Measurements from ENCODE around the gene KCNH1.

The KCNH1 gene

GRCh38 chr1:210918893-210919292, 215.1 kb downstream of the KCNH1 start:
- DNase-seq (ENCODE audit: low spot score): no peak

- DNase-seq (ENCODE audit: low spot score): no peak
Observed at GRCh38 chr1:210917560-210918169, 216.3 kb downstream of the KCNH1 start.

DNA sequence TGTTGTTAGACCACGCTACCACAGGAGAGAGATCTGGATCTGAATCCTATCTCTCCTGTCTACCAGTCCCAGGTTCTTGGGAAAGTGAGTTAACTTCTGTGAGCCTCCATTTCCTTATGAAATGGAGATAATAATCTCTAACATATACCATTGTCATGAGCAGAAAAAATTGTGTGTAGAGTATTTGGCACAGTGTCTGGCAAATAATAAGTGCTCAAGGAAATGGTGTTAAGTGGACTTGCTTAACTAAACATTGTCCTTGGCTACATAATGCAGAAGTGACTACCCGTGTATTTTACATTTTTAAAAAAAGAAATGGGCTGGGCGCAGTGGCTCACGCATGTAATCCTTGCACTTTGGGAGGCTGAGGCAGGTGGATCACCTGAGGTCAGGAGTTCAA, 217.4 kb downstream of the KCNH1 start:
- DNase-seq (ENCODE audit: low spot score): no peak

DNA sequence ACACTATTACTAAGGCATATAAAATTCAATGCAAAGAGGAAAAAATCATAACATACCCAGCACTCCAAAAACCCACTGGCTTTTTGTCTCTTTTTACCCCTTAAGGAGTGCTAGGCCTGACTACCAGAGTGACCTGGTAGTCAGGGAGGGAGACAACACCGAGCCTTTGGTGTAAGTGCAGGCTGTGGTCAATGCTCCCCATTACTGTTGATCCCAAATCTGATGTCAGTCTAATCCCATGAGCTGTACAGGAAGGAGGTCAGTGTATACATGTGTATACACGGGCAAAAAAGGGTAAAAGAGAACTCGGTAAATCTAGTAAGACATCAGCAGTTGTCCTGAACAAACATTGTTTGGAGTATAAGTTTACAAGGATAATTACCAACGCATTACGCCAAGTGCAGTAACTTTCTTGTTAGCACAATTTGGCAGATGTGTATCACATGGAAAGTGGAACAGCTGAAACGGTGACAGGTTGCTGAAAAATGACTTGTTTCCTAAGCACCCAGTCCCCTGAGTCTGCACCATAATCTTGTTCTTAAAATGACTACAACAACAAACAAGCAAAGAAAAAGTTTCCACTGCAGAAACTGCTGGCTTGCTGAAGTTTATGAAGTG, 217.9 kb downstream of the KCNH1 start:
- no peak for DNase-seq (ENCODE audit: low spot score)

DNA sequence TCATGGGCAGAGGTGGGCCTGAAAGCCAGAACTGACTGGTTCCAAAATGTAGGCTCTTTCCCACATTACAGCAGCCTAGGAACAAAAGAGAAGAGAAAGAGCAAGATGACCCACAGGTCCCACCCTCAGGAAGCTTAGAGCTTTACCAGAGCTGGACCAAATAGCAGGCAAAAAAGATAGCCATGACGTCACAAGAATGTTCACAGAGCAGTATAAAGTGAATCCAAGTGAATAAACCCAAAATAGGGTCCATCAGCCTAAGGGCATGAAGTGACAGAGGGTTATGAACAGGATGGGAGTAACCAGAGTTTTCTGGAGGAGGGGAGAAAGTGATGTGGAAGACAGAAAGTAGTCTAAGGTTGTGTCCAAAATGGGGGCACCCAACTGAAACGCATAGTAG, 221.2 kb downstream of the KCNH1 start:
- no peak for DNase-seq (ENCODE audit: low spot score)

- no peak for DNase-seq (ENCODE audit: low spot score)
Observed at GRCh38 chr1:210910020-210910575, 223.8 kb downstream of the KCNH1 start.

- DNase-seq (ENCODE audit: low spot score): no peak
Observed at GRCh38 chr1:210908791-210909190, 225.2 kb downstream of the KCNH1 start.

GRCh38 chr1:210908257-210908656, 225.7 kb downstream of the KCNH1 start:
- no peak for DNase-seq (ENCODE audit: low spot score)

- no peak for DNase-seq (ENCODE audit: low spot score)
Observed at GRCh38 chr1:210907251-210907805, 226.6 kb downstream of the KCNH1 start.

- no peak for DNase-seq (ENCODE audit: low spot score)
Observed at GRCh38 chr1:210905944-210906453, 227.9 kb downstream of the KCNH1 start.

GRCh38 chr1:210905365-210905904, 228.5 kb downstream of the KCNH1 start:
- no peak for DNase-seq (ENCODE audit: low spot score)

DNA sequence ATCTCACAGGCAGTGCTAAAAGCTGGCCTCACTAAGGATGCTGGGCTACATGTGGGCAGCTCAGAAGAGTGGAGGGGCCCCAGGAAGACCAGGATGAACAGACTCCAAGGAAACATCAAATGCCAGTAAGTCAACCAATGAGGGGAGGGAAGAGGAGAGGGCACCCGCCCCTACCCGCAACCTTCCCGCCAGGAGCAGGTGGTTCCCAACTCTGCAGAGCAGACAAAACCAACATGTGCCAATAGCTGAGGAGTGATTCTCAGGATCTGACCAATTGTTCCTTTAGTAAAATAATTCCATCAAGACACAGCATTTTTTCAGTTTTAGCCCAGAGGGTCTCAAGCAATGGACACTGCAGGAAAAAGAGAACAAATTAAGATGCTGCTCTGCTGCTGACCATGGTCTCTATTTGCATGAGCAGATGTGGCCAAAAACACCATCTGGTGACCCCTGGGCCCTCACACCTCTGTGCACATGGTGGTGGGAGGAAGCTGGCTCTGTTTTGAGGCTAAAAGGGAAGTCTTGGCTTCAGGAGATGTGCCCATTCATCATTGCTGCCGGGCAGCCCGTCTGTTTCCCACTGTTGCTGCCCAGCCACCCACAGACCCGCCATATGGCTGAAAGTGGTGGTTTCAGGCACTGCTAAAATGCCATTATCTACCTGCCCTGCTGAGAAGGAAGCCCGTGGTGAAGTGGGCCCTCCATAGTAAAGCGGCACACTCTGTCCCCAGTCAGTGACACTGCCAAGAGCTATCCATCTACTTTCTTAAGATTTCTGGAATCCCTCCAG, 231.8 kb downstream of the KCNH1 start:
- no peak for DNase-seq (ENCODE audit: low spot score)

DNA sequence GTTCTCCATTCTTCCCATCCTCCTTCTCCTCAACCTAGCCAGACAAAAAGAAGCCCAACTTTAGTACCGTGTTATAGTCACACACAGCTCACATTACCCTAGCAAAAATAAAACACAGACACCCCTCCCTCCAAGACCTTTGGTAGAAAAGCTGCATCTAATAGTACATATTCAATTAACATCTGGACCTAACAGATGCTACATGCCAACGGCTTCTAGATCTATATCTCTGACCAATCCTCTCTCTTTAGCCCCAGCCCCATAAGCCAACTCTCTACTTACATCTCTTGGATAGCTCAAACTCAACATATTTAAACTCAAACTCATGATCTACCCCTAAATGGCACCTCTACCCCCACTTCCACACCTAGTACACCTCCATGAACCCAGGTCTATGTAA, 233.1 kb downstream of the KCNH1 start:
- DNase-seq (ENCODE audit: low spot score): no peak

GRCh38 chr1:210900079-210900478, 233.9 kb downstream of the KCNH1 start:
- no peak for DNase-seq (ENCODE audit: low spot score)

DNA sequence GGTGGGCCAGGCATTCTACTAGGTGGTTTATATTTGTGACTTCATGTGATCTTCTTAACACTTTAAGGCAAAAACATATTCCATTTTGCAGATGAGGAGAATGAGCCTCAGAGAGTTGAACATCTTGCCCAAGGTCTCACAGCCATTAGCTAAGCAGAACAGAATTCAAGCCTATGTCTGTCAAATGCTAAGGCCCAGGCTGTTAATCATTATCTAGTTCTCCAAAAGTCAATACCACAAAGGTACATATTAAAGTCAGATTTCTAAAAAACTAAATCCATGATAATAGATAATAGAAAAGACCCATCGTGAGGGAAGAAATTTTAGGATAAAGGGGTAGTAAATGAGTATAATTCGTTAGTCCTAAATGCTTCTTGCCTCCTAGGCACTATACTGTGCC, 234.3 kb downstream of the KCNH1 start:
- no peak for DNase-seq (ENCODE audit: low spot score)

DNA sequence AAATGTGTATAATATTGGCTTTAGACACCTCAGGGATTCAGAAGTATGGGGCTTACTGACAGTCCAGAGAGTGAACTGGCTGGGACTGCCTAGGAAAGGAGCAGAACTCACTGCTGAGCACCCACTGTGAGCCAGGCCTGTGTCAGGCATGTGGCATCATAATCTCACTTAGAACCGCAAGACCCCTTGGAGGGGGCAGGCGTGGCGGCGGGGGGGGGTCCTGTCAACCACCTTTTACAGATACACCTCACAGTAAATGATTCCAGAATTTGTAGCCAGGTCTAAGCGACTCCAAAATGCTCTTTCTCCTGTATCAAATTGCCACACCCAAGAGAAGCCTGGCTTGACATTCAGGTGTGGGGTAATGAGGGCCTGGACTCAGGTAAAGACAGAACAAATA, 235.5 kb downstream of the KCNH1 start:
- DNase-seq (ENCODE audit: low spot score): no peak

GRCh38 chr1:210883821-210884220, 250.1 kb downstream of the KCNH1 start:
- no peak for DNase-seq (ENCODE audit: low spot score)

DNA sequence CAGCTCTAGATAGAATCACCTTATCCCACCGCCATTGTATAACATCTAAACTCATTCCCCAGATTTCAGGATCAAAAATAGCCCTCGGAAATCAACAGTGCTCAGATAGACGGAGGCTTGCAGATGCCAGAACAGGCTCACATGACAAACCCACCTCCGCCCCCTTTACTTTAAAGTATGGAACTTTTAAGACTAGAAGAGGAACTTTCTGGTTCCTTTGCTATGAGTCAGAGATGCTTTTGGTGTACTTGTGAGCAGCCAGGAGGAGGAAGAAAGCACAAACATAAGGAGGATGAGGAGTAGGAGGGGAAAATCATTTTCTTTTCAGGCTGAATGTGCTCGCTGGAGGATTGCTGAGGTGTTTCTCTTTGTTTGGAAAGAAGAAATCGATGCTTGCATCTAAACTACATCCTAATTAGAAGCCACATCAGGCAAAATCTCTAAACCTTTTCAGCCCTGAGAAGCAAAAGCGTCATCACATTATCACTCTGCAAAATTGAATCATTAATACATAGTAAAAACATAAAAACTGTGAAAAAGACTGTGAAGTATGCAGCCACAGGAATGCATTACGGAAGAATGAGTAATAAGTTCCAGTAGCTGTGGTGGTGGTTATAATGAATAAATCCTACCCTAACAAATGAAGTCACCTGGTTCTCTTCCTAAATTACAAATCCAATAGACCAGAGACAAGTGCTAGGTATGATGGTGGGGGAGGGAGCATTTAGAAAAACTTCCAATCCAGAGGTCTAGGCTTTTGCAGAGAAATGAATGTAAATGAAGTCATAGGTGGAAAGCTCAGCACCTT, 251.3 kb downstream of the KCNH1 start:
- DNase-seq (ENCODE audit: low spot score): no peak

GRCh38 chr1:210878564-210878963, 255.4 kb downstream of the KCNH1 start:
- no peak for DNase-seq (ENCODE audit: low spot score)

- DNase-seq (ENCODE audit: low spot score): no peak
Observed at GRCh38 chr1:210876275-210876674, 257.7 kb downstream of the KCNH1 start.

DNA sequence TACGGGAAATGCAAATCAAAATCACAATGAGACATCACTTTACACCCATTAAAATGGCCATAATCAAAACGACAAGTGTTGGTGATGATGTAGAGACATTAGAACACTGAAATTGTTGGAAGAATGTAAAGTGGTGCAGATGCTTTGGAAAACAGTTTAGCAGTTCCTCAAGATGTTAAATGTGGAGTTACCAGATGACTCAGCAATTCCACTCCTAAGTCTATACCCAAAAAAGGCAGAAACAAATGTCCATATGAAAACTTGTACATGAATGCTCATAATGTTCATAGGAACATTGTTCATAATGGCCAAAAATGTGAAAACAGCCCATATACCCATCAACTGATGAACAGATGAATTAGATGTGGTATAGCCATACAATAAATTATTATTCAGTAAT, 267.4 kb downstream of the KCNH1 start:
- no peak for DNase-seq (ENCODE audit: low spot score)
